ENCODE measurements around the gene MERTK.
"Not testable (repeated sequence)": the region's sequence is repeated elsewhere in the genome, so short reads cannot be mapped to it uniquely, and the experiment has no call there.

The MERTK gene

DNA sequence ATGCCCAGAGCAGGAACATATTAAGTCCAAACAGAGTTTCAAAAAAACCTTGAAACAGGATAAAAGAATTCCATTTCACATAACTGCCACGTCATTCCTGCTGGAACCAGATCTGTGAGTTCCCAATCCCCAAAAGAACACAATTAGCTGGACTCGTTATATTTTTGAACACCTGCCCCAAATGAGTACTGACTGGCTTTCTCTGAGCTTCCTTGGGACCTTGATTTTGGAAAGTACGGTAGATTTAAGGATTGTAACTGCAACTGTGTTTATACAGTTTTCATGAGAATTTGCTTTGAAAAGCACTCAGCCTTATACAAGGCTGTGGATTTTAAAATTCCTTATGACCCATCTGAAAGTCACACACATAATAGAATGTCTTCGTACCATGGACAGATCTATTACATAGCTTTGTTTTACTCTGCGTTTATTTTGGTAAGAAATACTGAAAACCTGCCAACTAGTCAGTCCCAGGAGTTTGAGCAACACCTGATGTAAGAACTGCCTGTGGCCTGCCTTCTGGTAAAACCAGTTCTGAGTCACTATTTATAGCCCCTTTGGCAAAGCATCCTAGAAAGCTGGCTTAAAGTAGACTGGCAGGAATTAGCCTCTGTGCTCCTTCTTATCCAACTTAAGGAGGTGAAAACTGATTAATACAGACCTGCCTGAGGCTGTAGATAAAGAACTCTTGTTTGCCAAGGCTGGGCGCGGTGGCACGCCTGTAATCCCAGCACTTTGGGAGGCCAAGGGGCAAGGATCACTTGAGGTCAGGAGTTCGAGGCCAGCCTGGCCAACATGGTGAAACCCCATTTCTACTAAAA, 48.1 kb downstream of the MERTK start:
- DNase-seq = no peak

DNA sequence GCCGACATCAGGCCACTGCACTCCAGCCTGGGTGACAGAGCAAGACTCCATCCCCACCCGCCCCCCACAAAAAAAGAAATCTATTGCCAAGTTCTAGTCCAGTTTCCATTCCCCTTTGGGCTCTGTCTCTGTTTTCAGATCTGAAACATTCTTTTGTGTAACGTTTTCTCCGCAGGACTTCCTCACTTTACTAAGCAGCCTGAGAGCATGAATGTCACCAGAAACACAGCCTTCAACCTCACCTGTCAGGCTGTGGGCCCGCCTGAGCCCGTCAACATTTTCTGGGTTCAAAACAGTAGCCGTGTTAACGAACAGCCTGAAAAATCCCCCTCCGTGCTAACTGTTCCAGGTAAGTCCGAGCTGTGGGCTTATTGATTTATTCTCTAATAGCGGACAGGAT, 48.8 kb downstream of the MERTK start:
- no peak for DNase-seq

DNA sequence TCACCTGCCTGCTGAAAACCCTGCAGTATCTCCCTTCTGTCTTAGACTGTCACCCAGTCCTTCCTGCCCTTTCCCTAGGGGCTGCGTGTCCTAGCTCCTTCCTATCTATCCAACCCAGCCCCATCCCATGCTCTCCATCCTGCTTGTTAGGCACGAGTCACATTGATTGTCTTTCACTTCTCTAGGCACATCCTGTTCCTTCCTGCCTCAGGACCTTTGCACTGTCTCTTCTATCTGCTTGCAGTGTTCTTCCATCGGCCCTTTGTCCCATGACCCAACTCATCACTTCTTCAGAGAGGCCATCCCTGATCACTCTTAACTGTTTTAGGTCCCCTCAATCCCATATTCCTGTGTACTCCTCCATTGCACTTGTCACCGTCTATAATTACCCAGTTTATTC, 50.4 kb downstream of the MERTK start:
- DNase-seq = no peak

DNA sequence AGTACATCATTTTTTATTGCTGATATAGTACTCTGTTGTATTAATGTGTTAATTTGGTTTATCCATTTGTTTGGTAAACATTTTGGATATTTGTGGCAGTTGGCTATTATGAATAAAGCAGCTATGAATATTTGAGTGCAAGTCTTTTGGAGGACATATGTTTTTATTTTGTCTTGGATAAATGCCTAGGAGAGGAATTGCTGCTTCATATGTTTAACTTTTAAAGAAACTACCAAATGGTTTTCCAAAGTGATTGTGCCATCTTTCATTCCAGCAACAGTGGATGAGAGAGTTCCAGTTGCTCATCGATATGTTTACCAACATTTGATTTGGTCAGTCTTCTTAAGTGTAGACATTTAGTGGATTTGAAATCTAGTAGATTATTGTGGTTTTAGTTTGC, 51.8 kb downstream of the MERTK start:
- DNase-seq = no peak

DNA sequence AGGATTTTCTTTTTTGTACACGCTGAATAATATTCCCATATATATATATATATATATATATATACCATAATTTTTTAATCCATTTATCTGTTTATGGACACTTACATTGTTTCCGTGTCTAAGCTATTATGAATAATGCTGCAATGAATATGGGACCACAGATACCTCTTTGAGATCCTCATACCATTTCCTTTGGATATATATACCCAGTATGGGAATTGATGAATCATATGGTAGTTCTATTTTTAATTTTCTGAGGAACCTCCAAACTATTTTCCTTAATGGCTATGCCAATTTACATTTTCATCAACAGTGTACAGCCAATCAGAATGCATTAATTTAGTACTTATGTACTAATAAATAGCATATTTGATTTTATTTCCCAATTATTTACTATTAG, 53.1 kb downstream of the MERTK start:
- DNase-seq = no peak

DNA sequence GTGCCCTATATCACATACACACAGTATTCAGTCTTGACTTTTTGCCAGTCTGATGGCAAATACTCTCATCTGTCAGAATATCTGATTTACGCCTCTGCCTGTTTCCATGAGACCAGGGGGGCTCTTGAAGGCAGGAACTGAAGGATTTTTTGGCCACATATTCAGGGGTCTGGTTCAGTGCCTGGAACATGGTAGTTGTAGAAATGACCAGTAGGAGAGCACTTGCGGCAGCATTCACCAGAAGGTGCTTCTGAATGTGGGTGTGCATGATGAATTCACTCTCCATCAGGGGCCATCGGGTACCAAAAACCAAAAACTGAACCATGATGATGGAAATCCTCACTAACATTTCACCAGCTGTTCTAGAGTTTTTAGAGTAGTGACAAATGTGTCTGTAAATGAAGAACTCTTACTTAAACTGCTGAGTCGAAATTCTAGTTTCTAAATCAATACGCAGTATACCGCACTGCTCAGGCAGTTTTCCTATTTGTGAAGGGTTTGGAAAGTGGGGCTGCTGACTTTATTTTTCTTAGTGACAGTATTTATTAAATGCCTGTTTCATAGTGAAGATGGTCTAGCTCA, 54.6 kb downstream of the MERTK start:
- DNase-seq = no peak

DNA sequence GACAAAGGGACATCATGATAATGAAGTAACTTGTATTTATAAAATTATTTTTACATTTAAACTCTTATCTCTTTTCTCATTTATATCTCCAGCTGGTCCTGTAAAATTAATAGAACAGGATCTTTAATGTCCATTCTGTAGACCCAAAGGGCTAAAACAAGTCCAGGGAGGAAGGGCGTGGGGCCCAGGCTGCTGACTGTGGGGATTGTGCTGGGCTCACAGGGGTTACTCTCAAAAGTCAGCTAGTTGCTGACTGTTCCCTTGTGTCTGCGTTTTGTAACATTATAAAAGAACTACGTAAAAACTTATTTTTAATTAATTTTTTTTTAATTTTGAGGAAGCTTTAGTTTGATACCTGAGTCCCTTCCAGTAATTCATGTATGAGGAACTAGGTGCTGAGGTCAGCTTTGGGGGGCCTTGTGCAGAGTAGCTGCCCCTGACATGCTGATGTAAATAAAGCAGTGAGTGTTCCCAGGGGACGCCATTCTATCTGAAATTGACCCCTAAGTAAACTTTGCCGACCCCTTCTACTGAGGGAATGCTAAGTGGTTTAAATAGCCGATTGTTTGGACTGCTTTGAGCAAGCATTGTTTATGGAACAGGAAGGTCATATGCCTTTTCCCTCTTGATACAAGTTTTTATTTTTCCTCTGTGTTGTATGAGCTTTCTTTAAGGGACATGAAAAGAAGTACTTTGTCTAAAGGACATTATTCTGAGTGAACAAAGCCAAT, 56.4 kb downstream of the MERTK start:
- DNase-seq = no peak

DNA sequence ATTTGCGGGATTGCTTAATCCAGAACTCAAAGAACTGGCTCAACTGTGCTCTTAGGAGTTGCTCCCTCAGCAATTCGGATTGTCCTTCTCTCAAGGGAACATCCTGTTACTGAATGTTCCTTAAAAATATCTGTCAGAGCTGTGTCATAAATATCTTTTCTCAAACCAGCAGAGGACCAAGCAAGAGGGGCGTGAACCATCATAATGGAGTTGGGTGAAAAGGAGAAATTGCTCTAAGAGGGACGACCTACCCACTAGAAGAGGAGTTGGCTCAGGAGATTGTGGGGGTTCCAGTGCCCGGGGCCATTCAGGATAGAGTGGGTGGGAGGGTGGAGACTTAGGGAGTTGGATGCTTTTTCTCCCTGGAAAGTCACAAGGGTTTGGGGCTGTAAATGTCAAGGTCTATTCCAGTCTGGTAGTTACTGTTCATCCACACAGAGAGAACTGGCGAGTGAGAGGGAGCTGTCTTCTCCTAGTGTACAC, 59.5 kb downstream of the MERTK start:
- no peak for DNase-seq

DNA sequence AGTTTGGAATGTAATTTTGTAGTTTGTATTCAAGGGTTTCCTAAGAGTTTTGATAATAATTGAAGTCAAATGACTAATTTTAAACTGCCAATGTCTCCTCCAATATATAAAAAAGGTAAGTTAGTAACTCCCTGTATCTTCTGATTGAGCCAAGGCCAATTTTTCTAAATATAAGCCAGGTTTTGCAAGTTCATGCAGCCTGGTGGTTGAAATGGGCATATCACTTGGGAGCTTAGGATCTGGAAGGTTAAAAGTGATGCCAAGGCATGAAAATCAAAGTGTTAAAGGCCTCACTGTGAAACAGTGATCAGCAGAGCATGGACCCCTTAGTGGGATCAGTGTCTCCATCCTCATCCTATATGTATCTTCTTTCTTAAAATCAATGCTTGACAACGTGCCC, 60.5 kb downstream of the MERTK start:
- no peak for DNase-seq

DNA sequence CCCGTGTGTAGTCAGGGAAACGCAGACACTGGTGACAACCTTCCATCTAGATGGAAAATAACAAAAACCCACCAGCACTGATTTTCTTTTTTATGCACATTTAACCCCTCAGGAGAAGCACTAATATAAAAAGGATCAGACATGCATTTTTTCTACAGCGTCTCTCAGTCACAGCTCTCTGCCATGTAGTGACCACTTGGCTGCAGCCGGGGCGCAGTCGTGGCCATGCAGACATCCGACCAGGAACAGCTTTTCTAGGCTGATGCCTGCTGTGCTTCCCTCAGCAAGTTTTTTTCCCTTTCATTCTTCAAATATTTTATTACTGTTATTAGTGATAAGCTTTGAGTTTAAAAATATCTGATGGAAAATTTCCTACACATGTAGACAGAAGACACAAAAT, 63.3 kb downstream of the MERTK start:
- DNase-seq = no peak

DNA sequence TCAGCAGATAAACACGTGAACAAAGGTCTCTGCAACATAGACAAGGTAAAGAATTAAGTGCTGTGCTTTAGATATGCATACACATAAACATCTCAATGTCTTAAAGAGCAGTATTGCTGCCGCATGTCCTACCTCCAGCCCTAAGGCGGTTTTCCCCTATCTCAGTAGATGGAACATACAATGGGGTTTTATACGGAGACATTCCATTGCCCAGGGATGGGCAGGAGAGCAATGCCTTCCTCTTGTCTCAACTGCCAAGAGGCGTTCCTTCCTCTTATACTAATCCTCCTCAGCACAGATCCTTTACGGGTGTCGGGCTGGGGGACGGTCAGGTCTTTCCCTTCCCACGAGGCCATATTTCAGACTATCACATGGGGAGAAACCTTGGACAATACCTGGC, 64.7 kb downstream of the MERTK start:
- not testable (repeated sequence) for DNase-seq

DNA sequence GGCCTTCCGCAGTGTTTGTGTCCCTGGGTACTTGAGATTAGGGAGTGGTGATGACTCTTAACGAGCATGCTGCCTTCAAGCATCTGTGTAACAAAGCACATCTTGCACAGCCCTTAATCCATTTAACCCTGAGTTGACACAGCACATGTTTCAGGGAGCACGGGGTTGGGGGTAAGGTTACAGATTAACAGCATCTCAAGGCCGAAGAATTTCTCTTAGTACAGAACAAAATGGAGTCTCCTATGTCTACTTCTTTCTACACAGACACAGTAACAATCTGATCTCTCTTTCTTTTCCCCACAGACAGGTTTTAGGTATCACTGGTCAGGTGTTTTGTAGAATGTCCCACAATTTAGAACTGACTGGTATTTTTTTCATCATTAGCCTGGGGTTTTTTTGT, 65.1 kb downstream of the MERTK start:
- not testable (repeated sequence) for DNase-seq

DNA sequence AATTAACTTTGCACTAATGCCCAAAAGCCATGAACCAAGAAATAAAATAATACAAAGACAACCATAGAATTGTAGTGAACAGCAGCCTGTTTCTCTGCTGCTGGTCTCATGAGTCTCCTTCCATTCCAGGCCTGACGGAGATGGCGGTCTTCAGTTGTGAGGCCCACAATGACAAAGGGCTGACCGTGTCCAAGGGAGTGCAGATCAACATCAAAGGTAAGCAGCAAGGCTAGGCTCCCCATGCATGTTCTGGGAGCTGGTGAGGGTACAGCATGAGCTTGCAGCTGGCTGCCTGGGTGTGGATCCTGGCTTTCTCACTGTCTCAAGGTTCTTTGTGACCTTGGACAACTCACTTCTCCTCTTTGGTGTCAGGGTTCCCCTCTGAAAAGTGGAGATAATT, 66.7 kb downstream of the MERTK start:
- no peak for DNase-seq

DNA sequence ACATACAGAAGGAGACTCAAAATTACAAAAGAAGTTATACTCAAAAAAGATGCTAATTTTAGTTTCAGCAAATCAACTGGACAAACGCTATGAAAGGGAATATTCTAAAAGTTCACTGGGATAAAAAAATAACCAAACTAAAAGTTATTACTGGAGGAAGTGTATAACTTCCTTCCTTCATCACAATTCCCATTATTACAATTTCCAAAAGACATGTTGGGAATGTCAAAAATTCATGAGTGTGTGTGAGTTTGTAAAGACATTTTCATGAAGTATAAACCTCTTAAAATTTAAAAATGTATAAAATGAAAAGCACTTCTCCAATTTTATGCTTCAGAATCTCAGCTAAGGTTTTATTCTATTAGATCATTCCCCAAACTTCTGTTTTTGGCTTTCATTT, 67.8 kb downstream of the MERTK start:
- no peak for DNase-seq

DNA sequence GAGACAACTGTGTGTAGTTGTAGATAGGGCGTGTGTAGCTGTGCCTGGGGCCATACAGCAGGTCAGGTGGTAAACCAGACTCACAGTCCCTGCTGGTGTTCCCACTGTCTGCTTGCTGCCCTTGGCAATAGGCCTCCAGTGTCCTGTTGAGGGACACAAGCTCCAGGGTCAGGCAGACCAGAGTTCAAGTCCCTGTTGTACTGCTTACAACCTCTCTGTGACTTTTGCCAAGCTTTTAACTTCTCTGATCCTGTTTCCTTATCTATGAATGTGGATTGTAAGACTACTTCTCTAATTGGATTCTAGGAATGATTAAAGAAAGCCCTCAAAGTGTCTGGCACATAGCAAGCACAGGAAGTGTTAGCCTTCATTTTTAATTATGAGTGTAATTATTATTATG, 68.6 kb downstream of the MERTK start:
- no peak for DNase-seq

DNA sequence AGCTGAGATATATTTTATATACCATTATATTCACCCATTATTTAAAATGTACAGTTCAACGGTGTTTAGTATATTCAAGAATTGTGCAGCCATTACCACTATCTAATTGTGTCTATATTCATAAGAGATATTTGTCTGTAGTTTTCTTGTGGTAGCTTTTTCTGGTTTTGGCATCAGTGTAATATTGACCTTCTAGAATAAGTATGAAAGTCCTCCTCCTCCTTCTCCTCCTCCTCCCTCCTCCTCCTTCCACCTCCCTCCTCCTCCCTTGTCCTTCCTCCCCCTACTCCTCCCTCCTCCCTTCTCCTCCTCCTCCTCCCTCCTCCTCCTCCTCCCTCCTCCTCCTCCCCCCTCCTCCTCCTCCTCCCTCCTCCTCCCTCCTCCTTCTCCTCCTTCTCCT, 72.0 kb downstream of the MERTK start:
- DNase-seq = no peak

DNA sequence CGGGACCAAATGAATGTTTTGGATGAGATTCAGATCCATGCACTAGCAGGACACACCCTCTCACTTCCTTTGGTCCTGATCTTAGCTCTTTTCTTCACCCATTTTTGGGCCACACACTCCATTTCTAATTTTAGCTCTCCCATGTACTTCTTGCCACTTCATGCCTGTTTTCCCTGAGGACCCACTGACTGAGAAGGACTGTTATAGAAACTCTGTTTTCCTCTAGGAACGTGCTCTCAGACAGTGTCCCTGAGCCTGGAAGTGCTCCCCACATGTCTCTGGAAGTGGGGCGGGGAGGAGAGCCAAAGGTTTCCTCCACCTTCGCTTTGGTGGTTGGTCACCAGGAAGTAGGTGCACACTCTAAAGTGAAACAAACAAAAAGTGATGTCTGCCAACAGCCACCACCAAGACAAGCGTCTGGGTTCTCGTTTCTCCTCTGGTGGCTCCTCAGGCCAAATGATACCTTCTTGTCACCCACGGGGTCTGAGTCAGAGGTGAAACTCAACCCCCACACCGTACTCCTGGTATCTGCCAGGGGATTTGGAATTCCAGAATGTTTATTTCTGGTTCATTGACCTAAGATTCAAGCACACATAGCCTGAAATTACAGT, 74.7 kb downstream of the MERTK start:
- no peak for DNase-seq

DNA sequence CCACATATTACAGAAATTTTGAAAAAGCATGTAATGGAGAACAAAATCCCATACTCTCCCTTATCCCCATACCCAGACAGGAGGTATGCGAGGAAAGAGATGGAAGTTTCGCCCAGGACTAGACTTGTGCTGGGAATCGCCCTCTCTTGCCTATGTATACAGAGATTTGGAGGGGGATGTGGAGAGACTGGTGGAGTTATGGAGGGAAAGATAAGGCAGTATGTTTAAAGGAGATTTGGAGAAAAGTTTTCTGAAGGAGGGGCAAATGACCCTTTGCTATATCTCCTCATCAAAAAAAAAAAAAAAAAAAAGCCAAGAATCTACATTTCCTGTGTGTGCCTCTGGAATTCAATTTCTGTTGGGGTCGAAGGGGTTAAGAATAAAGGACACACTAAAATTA, 75.3 kb downstream of the MERTK start:
- DNase-seq = no peak

DNA sequence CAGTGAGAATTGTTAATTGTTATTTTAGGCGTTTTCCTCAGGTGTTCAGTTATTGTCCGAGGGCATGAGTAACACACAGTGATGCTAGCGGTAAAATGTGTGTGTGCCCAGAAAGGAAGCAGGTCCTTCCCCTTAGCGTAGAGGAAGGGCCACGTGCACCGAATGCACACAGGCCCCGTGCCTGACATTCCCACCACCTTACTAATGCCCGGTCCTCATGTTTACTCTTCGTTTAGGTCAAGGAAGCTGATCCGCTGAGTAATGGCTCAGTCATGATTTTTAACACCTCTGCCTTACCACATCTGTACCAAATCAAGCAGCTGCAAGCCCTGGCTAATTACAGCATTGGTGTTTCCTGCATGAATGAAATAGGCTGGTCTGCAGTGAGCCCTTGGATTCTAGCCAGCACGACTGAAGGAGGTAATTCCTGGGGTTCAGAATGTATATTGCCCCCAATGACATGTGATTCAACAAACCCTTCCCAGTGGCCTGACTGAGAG, 76.7 kb downstream of the MERTK start:
- no peak for DNase-seq

DNA sequence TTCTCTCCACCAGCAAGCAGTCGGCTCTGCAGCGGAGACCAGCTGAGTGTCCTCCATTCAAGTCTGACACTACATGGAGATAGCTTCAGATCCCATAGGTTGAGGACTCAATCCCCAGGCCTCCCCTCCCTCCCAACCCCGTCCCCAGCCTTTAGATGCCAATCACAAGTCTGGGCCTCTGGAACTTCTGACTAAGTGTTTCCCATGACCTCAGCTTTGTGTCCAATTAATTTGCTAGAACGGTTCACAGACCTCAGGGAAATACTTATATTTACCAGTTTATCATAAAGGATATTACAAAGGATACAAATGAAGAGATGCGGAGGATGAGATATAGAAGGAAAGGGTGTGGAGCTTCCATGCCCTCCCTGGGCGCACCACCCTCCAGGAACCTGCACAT, 77.4 kb downstream of the MERTK start:
- DNase-seq = no peak

DNA sequence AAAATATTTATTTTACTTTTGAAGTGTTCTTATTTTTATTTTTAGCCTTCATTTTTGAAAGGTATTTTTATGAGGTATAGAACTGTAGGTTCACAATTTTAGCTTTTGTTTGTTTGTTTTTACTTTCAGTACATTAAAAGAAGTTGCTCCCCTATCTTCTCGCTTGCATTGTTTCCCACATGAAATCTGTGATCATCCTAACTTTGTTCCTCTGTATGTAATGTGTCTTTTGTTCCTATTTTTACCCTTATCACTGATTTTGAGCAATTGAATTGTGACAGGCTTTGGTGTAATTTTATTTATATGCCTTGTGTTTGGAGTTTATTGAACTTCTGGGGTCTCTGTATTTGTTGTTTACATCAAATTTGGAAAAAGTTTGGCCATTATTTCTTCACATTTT, 78.8 kb downstream of the MERTK start:
- DNase-seq = no peak

DNA sequence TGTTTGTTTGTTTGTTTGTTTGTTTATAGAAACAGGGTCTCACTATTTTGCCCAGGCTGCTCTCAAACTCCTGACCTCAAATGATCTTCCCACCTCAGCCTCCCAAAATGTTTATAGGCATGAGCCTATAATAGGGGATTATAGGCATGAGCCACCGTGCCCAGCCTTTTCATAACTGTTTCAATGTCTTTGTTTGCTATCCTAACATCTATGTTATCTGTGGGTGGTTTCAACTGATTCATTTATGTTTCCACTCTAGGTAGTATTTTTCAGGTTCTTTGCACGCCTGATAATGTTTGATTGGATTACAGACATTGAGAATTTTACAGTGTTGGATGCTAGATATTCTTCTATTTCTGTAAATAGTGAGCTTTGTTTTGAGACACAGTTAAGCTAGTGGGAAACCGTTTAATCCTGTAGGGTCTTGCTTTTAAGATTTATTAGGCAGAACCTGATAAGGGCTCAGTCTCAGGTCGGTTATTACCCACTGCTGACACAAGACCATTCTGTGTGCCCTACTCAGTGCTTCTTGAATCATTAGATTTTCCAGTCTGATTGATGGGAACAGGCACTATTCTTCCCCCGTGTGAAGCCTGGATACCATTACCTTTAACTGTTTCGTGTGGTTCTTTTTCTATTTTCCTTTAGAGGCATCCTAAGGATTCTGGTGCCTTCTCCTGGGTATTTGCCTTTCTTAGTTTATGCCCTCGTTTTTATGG, 80.2 kb downstream of the MERTK start:
- DNase-seq = no peak

DNA sequence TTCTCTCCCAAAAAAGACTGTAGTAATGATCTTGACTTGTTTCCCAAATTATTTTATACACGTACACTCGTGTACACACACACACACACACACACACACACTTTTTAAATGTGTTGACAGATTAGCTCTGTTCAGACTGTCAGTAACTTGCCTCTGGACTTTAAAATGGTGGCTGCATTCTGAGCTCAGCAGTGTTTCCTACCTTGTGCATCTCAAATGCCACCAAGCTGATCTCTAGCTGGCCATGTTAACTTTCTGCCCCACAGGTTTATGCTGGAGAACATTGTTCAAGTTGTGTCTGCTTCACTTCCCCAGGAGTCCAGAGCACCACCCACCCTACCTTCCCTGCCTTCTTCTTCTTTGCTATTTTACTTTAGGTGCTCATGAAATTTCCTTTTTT, 83.3 kb downstream of the MERTK start:
- no peak for DNase-seq

Measured in activated CD4-positive, CD25-positive, alpha-beta regulatory T cell treated with anti-CD3 and anti-CD28 coated beads, Interleukin-2, amount 50 U/mL, for 72 hours (primary cell).